HG03045 (cell line): ENCODE results near the gene MSMP.

Source experiments
- ATAC-seq: cut with Tn5 transposase; IDR thresholded peaks from one replicate; pipeline ENCODE4 v1.9.1; 2021; ENCODE audit warnings: mild to moderate bottlenecking, moderate library complexity; ENCODE audit not compliant: unreplicated experiment

Gene MSMP

DNA sequence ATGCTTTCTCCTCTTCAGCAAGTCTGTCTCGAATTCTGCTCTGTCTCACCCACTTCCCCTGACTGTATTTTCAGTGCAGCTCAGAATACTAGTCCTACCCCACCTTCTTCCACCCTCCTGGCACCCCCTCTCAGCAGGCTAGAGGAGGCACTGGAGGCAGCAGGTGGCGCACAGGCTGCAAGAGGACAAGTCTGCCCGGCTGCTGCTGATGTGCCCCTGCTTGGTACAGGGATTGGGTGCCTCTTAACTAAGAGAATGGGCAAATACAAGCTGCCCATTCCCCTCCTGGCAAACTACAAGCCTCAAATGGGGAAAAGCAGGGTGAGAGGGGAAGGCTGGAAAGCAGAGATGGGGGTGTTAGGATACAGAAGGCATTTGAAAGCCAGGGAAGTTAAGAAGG lies 27.1 kb downstream of the MSMP start:
- no peak for ATAC-seq

DNA sequence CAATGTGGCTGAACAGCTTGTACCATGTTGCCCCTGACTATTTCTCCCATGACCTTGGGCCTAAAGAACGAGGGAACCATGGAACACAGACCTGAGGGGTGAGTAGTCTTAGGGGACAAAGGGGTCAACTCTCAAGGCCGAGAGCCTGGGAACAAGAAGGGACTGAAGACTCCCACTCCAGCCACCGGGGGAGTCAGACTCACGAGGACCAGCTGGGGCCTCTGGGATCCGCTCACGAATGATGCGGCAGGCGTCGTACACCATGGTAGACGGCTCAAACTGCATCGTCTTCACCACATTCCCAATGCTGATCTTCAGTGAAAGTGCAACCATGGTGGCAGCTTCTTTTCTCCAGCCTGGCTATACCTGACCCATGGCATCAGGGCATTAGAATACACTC lies 28.7 kb downstream of the MSMP start:
- ATAC-seq, result no peak

DNA sequence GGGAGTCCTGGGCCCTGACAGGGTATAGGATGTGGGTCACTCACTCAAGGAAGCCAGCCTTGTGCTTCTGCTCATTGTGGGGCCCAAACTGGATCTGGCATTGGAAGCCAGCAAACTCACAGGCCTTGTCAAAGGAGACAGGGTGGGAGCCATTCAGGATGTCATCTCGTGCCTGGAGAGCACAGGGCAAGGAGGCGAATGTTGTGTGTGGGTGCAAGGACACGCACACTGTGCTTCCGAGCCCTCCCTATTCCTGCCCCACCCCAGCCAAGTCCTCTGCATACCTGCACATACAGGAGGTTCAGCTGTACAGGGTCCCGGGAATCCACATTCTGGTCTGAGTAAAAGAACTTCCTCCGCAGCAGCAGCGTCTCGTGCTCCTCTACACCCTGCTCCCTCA lies 30.2 kb downstream of the MSMP start:
- no peak for ATAC-seq

DNA sequence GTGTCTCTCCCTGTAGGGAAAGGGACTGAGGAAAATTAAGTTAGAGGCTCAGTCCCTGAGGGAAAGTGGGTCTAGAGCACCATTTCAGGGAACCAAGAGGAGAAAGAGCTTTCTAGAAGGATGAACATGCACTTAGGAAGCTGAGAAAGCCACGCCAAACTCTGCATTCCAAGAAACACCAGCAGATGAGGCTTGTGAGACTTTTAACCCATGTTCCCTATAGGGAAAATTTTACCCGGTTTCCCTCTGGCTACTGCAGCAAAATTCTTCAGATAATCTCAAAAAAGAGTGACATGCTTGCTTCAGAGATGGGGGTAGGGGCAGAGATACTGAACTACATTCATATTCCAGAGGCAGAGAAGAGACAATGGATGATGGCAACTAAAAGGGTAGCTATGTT lies 30.6 kb downstream of the MSMP start:
- ATAC-seq, result no peak

DNA sequence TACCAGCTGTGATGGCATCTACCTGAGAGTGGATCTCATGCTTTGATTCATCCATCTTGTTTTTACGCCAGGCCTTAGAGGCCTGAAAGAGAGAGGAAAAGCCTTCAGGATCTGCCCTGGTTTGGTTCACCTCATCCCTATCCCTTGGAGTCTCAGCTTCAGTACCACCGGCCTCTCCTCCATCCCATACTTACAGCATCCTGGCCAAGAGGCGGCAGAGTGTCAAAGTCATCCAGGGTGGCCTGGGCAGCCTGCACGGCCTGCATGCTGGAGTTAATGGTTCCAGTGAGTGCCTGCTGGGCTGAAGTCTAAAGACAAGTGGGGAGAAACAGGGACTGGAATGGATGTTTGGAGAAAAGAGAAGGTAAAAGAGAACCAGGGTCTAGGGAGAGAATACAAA lies 34.5 kb downstream of the MSMP start:
- ATAC-seq, result no peak

DNA sequence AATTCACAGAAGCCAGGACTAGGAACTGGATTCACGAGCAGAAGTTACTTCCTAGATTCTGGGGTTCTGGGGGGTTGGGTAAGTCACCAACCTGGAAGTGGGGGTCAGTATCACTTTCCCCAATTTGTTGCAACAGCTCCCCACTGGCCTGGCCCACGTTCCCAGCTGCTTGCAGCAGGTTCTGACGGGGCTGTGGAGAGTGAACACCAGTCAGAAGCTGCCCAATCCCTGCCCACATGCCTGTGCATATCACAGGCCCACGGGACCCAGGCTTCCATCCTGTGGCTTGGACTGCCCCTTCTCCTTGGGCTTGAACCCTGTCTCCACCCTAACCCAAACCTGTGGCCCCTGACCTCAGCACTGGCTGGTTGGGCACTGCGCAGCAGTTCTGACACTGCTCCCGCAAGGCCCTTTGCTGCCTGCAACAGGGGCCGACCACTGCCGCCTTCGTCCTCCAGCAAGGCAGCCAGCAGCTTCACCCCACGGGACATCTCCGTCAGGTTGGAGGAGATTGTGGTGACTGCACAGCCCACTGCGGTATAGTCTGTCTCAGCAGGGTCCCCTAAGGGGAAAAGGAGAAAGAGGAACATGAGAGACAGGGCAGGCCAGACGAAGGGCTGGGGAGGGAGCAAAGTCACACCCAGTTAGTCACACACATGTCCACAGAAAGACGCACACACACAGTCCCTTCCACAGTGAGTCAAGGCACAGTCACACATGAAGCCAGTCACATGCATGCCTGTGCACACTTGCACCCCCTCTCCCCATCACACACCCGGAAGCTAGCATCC lies 35.2 kb downstream of the MSMP start:
- ATAC-seq, result no peak

DNA sequence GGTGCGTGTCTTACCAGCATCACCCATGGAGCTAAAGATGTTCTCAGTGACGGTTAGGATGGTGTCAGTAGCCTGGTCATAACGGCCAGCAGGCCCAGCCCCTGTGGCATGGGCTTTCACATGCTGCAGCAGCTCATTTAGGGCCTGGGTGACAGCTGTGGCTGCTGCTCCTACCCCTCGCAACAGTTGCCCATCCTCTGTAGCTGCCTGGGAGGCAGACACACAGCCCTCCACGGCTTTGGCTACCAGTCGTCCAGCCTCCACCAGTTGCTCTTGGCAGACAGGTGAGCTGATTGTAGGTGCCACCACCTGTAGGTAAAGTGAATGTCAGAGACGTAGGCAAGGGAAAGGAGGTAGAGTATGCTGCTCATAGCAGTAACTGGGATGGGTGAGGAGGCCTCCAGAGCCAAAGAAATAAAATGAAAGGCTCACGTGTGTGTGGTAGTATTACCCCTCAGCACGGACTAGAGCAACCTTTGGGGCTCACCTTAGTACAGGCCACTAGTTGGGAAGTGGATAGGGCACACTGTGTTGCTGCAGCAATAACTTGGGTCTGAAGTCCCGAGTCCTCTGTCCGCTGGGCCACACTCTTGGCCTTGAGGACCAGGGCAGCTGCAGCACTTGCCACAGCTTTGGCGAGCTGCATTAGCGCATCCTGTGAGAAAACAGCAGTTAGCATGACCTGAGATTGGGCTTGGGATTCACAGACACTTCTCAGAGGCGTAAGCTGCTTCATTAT lies 36.8 kb downstream of the MSMP start:
- no peak for ATAC-seq

DNA sequence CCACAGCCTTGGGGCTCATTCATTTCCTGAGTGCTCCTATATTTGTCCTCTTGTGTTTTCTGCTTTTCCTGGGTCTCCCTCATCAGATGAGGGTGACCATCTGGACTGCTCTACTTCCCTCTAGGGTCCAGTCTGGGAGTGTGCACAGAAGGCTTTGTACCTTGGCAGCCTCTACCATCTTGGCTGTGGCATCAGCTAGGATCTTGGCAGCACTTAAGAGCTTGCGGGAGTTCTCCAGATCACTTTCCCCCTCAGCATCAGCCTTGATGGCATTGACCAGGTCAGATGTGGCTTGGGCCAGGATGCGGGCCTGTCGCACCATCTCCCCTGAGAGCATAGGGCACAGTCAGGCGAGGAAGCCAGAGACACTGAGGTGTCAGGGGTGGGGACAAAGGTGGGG lies 37.8 kb downstream of the MSMP start:
- no peak for ATAC-seq

DNA sequence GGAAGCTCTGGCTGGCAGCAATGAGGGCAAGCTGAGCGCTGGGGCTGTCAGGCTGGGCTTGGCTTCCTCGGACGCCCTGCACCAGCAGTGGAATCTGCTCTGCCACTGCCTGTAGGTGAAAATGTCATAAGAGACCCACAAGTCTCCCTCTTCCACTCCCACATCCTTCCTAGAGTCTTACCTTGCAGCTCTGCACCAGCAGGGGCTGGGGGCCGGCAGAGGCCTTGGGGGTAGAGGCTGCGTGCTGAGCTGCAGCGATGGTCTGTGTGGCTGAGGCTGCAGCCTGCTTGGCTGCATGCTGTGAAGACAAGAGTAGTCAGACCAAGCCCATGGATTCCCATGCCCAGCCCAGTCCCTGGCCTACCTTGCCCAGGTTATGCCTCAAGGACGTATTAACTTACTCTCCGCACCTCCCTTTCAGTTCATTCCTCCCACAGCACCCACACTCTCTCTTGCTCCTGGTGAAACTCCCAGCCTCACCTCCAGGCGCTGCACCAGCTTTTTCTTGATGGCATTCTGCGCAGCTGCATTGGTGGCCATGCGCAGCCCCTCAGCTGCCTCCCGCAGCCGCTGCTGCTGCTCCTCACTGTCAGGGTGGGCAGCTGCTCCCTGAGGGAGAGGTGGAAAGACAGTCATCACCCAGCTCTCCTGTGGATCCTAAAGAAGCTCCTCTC lies 39.4 kb downstream of the MSMP start:
- no peak for ATAC-seq

DNA sequence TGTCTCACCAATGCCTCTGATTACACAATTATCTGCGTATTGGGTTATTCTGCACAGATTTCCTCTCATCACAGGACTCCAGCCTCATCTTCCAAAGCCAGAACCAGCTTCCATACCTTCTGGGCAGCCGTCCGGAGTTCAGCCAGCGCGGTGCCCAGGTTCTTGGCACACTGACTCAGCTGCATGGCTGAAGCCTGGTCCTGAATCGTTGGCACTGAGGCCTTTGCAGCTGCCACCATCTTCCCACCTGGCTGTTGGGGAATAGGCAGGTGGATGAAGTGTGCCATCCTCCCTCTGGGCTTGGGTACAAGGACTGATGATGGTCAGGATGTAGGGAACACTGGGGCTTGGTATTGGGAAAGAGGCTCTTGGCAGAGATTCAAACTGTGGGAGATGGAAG lies 40.0 kb downstream of the MSMP start:
- no peak for ATAC-seq

DNA sequence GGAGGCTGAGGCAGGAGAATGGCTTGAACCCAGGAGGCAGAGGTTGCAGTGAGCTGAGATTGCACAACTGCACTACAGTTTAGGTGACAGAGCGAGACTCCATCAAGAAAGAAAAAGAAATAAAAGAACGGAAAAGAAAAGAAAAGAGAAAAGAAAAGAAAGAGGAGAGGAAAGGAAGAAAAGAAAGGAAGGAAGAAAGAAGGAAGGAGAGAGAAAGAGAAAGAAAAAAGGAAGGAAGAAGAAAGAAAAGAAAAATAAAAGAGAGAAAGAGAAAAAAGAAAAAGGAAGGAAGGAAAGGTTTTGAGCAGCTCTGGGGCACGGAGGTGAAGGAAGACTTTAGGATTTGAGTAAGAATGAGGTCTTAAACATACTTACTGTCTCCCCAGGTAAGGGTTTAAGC lies 40.5 kb downstream of the MSMP start:
- ATAC-seq, result no peak

DNA sequence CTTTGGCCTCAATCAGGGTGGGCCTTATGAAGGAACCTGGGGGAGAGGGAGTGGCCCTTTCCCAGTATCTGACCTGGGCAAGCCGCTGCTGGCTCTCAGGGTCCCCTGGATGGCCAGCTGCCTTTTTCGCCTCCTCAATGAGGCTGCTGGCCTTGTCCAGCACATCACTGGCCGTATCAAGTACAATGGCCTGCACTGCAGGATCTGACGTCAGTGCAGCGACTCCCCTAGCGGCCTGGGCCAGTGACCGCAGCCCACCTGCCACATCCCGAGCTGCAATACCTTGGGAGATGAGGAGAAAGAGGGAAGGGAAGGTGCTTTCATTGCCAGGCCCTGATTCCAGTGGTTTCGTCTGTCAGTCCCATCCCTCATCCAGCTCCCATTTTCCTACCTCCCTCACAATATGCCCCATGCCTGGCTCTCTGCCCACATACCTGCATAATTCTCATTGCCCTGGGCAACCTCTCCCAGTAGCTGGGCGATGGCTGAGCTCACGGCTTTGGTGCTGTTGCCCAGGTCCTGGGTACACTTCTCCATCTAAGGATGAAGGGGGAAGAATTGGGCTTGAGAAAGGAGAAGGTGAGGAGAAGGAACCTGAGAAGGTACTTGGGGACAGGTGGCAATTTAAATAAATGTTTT lies 41.2 kb downstream of the MSMP start:
- no peak for ATAC-seq

DNA sequence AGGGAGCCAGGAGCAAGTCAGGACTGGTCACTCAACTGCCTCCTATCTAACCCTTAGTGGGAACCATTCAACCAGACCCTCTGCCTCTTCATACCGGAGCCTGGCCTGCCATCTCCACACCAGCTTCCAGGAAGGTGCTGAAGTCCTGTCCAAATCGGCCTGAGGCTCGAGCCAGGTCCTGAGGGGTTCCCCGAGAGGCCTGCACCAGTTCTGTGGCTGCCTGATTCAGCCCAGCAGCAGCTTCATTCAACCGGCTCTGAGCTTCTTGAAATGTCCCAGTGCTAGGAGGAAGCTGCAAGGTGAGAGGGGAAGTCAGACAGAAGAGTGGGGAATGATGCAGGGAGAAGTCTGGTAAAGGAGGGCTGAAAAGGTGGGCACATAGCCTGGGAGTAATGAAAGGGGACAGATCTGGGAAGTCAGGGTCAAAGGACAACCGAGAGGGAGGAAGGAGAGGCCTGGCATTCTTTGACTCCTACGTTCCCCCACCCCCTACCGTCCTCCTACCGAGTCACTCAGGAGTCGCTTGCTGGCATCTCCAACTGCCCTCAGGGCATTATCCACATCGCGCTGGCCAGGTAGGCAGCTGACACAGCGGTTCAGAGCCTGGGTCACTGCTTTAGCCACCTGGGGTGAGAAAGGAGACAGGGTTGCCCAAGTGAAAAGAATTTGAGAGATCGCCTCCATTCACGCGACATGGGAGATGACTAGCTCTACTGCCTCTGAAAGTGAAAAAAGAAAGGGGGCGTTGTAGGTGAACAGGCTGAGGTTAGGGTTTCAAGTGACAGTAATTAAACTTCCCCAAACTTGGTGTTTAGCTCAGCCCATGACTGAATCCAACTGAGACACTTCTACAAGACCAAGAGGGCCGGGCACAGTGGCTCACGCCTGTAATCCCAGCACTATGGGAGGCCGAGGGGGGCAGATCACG lies 42.3 kb downstream of the MSMP start:
- no peak for ATAC-seq

DNA sequence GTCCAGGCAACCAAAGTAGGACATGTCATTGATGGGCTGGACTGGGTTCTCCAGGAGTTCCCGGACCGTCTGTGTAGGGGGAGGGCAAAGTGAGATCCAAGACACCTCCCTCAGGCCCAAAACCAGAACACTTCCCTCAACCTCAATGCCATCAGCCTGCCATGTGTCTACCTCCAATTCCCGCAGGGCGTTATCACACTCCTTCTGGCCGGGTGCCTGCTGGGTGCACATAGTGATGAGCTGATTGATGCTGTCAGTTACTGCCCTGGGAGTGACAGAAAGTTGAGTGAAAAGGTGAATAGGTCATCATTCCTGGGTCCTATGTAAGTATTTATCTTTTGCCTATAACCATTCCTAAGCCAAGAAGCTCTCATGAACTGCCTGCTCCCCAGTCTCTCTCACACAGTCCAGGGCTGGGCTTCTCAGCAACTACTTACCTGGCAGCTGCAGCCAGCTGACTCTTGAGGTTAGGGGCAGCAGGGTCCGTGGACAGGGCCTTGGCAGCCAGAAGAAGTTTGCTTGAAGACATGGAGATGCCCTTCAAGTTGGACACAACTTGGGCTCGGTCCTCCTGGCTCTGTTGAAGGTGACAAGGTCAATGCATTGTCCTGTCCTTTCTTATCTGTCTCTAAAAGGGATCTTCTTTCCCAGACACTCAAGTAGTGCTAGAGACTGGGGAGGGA lies 43.1 kb downstream of the MSMP start:
- no peak for ATAC-seq

DNA sequence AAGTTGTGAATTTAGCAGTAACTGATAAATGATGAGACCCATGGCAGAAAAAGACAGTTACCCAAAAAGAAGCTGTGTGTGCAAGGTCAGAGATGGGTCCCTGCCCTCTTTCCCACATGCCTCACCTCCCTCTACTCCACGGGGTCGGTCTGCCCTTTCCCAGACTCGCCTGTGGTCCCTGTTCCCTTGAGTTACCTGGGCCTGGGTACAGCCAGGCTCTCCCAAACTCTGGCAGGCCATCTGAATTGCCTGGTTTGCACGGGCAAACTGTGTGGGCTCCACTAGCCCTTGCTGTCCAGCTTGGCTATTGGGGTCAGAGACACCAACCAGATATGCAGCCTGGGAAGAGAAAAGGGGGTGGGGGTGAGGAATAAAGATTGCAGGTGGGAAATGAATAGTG lies 45.9 kb downstream of the MSMP start:
- no peak for ATAC-seq

DNA sequence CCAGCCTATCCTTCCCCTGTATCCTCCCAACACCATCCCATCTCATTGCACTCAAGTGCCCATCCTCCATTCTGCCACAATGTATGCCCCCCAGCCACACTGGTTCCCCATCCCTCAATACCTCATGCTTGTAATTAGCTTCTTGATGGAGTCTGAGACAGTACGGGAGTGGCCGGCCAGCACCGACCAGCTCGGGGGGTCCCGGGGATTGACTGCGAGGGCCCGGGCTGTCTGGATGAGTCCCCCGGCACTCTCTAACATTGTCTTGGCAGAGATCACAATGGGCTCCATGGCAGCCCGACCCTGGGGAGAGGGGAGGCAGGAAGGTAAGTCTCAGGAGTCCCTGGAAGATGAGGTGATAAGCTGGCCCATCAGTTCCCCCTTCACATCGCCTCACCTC lies 47.1 kb downstream of the MSMP start:
- ATAC-seq, result no peak

DNA sequence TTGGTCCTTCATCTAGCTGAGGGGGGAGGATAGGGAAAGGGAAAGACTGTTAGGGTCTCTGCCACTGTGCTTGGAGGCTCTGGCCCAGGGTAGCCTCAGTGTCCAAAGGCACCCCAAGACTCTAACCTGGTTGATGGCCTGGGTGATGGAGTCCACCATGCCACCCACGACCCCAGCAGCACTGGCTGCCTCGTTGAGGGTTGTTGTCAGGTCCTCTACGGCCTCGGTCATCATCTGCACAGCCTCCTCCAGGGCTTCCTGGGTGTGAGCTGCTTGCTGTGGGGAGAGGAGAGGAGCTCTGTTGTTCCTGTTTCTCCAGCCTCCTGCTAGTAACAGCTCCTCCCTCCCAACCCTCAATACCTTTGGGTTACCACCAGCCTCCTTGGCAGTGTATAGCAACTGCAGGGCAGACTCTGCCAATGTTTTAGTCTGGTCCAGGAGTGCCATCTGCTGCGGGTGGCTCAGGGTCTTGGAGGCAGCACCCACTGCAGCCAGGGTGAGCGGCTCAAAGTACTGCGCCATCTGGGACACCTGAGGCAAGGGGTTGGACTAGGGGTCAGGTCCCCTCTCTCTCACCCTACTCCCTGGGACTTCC lies 48.1 kb downstream of the MSMP start:
- no peak for ATAC-seq

DNA sequence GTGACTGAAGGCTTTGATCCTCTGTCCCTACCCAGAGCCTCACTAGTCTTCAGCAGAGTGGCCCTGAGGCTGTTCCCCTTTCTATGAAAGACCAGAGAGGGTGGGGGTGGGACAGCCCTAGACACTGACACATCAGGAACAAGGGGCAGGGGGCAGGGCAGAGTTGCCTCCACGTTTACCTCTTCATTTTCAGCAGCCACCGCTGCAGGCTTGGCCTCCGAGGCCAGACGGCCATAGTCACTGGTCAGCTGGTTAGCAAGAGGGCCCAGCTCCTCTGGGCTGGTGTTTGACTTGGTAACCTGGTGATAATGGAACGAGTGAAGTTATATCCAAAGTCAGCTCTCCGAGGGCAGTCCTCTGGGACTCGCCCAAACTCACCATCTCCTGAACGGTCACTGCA lies 48.7 kb downstream of the MSMP start:
- no peak for ATAC-seq

DNA sequence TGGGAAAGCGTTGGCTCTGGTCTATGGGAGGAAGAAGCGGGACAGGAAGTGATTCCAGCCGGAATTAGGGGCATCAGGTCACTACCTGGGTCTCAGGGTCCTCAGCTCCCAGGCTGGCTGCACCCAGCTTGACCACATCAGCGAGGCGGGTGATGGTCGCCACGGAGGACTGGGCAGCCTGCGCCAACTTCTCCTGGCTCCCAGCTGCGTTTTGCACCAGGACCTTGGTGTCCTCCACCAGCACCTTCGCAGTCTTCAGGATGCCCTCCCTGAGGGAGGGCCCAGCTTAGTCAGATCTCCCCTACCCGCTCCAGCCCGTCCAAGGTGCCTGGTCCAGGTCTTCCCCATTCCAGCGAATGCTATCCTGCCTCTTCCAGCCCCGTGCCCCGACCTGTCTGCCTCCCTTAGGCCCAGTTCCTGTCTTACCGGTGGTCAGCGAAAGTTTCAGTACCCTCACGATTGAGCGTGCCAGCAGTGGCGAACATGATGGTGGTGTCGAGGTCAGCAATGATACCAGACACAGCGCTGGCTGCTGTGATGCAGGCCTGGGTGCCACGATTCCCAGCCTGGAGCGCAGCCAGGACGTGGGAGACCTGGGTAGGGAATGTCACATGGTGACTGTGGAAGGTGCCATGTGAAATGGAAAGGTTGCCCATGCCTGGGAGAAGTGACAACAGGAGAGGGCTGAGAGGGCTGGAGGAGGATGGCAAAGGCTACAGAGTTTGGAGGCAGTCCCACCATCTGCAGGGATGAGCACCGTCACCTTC lies 50.0 kb downstream of the MSMP start:
- no peak for ATAC-seq
